CD4-positive, alpha-beta T cell treated with Interleukin-1 beta for 1 hour (primary cell): ENCODE measurements around the gene RPIA.

ENCODE experiments used
- DNase-seq, 2 donors: peaks; one replicate each; pipeline ENCODE4 v3.0.0-alpha.2; 2020 to 2022

Gene RPIA

DNA sequence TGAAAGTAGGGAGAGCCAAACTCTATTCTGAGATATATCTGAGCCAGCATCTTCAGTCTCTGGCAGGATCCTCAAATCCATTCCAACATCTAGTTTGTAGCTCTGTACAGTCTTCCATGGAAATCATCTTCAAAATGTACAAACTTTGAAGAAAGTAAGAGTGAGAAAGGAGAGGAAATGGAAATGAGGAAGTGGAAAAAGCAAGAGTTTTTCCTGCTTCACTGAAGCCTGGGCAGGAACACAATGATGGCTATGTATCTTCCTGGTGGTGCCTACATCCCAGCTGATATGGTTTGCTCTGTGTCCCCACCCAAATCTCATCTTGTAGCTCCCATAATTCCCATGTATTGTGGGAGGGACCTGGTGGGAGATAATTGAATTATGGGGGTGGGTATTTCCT is 4.1 kb upstream of the RPIA start:
- no peak for DNase-seq

DNA sequence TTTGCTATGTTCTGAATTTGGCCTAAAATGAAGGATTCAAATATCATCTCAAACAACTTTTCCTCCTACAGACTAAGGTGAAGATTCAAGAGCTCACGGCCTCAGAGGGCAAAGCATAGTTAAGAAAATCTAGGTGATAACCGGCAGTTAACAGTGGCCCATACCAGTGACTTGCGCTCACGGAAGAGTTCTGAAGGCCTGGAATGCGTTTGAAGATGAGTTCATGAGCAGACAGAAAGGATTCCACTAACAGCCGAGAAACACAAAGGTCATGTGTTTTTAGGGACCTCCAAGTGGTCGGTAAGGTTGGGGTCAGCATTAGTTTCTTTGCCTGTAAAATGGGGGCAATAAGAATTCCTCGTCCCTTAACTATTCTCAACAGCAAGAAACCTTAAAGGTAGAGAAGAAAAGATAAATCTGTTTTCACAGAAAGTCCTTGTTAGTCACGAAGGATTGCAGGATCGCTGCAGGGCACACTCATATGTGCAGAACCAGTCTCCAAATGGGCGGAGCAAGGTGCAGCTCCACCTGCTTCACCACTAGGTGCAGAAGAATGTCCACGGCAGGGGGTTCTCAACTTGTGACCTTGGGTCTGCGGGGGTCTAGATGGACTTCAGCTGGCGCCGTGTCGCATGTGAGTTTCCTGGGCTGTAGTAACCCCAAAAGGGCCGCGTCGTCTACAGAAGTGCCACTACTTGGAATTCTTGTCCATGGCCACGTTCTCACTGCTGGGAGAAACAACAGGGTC is 708 bp upstream of the RPIA start:
- DNase-seq, result peak; percentile 42 to 56

DNA sequence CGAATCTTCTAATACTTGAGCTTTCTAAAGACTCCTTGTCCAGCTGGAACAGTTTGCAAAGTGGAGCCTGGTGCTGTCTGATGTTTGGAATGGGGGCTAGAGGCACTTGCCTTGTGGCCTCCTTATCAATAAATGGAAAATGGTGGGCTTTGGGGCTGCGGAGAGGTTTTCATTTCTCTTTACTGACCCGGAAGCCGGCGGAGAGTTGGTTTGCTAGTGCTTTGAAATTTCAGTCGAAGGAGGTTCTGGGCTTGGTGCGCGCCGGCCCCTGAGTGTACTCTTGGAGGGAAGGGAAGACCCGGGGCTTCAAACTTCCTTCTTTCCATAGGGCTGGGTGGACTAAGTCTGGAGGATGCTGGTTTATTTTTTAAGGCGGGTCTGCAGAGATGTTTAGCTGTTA is 714 bp downstream of the RPIA start:
- DNase-seq, result peak; percentile 11 to 15

DNA sequence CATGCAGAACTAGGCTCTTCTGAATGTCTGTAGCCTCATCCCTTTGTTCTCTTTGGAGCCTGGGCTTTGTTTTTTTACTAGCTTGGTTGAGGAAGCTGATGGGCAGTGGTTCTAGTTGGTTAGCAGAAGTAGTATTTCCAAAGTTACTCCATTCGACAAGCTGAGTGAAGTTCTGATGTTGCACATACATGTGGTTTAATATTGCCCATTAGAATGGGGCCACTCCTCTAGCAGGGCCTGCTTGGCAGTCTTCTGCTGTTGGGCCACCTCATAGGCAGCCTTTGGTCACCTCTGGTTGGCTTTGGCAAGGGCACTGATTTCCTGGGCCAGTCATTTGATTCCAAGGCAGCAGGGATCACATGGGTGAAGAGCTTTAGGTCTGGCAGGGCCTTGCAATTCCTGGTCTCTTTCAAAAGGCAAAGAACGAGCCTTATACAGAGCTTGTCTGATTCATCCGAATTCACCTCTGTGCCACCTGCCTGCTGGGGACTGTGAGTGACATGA is 2.5 kb downstream of the RPIA start:
- no peak for DNase-seq

DNA sequence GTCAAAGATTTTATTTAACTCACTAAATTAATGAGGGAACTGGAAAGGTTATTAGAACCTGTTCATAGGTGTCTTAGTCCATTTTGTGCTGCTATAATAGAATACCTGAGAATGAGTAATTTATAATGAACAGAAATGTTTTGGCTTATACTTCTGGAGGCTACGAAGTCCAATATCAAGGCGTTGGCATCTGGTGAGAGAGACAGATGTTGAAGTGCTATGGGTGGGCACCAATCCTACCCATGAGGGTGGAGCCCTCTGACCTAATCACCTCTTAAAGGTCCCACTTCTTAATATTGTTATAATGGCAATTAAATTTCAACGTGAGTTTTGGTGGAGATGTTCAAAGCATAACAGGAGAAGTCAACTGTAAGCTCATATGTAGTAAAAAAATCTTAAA is 5.1 kb downstream of the RPIA start:
- DNase-seq, result no peak

DNA sequence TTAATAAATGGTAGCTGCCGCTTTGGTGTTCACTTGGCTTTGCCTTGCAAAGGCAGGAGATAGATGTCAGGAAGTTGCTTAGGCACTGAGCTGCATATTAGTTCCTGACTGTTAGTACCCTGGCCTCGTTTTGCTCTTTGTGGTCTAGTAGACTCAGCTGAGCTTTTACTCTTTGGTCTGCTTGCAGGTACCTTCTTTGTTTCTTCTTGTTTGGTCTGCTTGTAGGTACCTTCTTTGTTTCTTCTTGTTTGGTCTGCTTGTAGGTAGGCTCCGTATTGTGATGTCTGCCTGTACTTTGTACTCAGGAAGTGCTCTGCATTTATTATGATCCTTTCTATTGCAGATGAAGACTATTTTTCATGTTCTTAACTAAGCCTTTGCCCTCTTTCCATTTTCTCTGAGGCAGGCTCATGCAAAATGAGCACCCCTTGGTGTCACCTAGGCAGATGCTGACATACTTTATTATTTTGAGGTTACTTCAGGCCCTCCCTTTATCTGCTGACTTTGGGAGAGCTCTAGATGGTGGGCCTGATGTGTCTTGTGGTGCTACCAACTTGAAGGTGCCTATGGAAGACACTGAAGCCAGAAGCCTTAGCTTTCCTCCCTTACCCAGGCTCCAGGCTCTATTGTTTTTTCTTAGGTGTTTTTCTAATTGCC is 6.0 kb downstream of the RPIA start:
- DNase-seq, result no peak

DNA sequence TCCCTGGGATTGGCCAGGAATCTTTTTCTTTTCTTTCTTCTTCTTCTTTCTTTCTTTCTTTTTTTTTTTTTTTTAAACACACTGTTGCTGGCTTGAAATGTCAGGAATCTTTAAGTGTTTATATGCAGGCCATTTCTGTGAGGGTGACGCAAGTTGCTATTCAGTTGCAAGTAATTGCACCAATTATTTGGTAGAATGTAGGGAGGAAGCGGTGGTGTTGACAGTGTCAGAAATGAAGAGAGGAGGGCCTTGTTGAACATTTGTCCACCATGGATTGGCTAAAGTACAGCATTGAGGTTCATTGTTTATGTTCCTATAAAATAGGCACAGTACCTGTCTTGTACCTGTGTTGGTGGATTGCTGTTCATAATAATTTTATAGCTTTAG is 6.5 kb downstream of the RPIA start:
- no peak for DNase-seq

DNA sequence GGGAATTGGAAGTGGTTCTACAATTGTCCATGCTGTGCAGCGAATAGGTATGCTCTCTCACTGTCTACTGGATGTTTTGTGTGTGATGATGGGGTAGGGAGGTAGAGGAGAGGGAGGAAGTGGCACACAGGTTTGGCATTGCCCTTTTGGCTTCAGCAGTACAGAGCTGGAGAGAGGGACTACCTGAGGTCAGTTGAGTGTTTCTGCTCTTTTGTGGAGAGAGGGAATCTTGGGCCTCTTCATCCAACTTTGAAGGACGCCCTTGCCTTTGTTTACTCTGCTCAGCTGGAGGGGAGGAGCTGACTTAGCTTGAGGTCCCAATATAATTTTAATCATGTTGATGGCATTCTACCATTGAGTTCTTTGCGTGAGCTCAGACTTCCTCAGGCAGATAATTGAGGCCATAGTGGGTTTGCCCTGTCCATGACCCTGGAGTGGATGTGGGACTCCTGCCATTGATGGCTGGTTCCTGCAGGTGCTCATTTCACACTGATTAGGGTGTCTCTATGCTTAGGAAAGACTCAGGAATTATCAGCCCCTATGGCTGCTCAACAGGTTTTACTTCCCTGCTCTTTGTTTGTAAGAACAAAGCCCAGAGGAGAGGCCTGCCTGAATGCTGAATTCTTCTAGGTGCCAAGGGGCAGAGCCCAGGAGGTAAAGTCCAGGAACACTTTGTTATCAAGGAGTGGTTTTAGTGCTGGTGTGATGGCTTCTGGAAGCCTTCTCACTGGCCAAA is 7.2 kb downstream of the RPIA start:
- no peak for DNase-seq

DNA sequence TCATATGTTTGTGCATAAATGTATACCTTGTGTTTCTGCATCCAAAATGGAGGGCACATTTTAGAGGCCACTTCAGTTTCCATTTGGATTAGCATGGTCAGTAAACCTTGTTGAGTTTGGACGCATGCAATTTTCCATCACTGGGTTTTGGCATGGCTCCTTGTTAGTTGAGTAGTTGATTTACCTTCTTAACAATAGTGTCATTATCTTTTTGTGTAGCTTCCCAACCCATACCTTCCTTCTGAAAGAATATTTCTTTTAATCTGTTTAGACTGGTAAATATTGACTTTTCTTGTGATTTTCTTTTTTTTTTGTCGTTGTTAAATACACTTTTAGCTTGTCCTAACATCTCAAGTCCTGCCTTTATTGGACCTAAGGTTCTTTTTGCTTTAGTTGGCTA is 15.5 kb downstream of the RPIA start:
- no peak for DNase-seq

DNA sequence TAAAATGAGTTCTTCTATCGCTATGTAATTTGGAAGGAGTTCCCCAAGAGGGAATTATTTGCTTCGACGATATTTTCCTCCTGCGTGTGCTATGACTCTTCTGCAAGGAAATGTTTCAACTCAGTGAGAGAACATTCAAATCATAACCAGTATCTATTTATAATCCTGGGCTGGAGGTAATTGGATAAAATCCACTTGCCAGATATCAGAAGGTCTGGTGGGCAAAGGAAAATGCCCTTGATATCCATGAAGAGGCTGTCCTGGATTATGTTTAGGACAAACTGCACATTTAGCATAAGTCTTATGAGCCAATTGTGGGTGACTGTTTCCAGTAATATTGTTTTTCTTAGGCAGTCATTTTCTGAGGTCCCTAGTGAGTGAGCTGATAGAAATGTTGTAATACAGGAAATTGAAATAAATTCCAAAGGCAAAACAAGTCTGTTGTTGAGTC is 17.7 kb downstream of the RPIA start:
- no peak for DNase-seq

DNA sequence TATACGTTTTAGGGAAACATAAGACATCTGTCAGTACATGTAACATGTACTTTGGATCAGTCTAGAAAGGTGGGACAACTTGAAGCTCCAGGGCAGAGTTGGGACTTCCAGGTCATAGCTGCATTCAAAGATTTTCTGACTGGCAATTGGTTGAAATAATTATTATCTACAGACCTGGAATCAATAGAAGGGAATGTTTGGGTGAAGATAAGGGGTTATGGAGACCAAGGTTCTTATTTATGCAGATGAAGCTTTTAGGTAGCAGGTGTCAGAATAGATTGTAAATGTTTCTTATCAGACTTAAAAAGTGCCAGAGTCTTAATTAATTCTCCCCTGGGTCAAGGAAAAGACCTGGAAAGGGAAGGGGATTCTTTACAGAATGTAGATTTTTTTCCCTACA is 19.8 kb downstream of the RPIA start:
- DNase-seq, result no peak

DNA sequence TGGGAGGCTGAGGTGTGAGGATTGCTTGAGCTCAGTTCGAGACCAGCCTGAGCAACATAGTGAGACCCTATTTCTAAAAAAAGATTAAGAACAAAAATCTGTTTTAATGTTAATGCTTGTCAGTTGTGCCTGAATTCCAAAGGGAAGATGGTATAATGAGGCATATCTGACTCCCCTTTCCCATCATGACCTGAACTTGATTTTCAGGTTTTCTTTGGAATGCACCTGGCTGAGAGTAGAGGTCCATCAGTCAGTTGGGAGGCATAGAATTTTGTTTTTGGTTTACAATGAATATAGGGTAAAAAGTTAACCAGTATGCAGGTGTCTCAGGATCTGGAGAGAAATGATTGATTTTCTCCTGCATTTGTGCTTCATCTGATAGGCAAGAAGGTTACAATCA is 20.4 kb downstream of the RPIA start:
- DNase-seq, result no peak

DNA sequence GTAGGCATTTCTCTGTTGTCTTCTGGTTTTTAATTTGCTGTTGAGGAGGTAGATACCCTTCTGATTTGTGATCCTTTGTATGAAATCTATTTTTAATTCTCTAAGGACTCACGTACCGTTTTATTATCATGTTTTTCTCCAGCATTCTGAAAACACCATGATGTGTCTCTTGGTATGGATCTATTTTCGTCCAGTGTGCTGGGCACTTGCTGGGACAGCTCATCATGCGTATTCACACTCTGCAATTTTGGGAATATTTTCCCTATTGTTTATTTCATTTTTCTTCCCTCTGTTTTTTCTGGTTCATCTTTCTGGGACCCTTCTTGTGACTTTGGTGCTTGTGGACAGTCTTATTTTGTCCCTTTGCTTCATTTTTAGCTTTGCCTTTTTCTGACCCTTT is 21.9 kb downstream of the RPIA start:
- DNase-seq, result no peak

DNA sequence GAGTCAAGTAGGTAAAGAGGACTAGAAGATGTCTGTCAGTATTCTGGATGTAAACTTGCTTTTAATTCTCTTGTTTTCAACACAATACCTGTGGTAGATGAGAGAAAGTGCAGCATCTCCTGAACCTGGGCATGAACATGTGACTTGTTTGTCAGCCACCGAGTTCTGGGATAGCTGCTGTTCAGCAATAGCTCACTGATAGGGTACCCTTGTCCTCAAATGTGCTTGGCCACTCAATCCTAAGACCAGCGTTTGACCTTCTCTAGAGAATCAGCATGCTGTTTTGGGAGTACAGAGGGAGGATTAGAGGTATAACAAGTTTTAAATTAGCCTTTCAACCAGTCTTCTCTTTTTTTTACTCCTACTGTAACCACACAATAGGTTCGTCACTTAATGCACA is 23.2 kb downstream of the RPIA start:
- no peak for DNase-seq

DNA sequence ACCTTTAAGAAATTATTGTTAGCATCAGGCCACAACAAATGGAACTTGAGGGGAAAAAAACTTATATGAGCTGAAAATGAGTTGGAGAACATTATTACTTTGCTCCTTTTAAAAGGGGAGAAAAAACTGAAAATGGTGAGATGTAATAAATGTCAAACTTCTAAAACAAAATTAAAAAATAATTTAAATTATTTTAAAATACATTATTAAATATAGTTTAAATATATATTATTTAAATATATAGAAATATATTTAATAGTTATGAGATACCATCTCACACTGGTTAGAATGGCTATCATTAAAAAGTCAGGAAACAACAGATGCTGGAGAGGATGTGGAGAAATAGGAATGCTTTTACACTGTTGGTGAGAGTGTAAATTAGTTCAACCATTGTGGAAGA is 28.9 kb downstream of the RPIA start:
- no peak for DNase-seq

DNA sequence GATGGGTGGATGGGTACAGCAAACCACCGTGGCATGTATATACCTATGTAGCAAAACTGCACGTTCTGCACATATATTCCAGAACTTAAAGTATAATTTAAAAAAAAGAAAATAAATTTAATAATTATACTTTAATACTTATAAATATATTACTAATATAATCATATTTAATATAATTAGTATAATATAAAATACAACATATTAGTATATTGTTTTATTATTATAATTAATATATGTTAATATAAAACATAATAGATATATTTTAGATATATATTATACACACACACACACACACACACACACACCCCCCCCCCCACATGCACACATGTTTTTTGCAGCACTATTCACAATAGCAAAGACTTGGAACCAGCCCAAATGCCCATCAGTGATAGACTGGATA is 29.8 kb downstream of the RPIA start:
- no peak for DNase-seq

DNA sequence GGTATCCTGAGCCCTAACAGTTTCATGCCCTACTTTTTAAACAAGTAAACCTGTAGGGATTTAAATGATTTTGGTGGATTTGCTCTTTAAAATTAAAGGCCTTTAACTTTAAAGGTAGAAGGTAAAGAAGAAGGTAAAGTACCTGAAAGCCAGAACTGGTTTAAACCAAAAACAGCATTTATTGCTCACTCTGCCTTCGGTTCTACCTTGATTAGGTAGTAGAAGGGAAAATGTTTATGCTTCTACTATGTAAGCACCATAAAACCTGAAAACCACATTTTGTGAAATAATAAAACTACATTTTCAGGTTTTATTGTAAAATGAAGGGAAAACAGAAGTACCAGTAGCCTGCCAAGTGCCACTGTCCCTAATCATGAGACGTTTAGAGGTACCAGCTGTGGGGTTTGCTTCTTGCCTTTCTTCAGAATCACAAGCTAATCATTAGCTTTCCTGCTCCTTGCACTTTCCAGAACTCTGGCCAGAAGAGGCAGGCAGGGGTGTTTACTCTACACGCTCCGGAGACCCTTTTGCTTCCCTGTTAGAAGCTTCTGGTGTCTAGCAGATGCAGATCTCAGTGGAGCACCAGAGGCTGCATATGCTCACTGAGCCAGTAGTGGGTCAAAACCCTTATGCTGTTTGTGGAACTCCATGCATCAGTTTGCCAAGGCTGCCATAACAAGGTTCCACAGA is 33.3 kb downstream of the RPIA start:
- DNase-seq, result no peak

DNA sequence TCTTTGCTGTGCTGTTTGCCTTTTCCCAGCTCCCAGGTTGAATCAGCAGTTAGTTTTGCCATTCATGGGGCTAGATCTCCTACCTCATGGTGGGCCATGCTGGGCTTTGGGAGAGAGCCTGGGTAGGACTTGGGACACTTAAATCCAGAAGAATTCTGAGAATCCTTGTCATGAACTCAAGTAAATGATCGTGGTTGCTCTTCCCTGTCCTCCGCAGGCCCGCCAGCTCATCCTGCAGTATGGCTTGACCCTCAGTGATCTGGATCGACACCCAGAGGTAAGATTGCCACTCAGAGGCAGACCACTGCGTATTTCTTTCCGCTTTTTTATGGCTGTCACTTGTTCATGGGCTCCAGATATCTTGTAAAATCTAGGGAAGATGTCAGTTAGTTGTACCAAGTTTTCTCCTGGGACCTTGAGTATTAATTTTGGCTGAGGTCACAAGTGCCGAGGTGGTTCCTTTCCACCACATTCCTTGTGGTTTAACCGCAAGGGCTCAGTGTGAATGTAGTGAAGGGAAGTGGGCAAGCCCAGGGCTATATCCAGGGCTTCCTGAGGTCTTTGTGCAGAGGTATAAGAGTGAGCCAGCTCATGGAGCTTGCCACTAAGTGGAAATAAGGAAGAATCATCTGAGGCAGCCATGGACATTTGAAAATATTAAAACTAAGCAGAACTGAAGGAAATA is 37.7 kb downstream of the RPIA start:
- no peak for DNase-seq

DNA sequence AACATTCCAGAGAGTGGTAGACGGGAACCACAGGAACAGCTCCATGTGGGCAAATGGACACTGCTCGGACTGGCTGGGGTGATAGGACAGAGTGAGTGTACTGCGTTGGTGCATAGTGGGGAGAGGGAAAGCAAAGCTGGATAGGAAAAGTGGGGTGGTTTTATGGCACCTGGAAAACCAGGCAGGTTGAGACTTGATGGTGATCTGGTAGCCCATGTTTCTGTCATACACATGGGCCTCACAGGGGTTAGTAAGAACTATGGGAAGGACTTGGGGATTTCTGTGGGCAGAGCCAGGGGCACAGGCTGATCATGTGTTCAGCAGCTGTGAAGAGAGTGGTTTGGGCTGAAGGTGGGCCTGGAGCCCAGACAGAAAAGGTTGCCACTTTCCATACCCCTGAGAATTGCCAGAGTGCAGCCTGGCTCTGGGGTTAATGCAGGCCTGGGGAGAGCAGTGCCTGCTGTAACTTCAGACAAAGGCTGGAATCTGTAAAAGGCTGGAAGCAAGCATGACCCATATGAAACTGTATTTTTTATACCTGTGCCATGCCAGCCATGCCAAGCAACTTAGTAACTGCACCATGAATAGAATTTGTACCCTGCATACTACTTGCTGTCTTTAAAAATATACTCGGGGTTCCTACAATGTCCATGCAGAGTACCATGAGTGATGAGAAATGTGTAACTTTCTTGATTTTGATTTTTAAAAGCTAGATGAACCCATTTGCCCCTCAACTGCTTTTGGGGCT is 41.9 kb downstream of the RPIA start:
- DNase-seq, result no peak

DNA sequence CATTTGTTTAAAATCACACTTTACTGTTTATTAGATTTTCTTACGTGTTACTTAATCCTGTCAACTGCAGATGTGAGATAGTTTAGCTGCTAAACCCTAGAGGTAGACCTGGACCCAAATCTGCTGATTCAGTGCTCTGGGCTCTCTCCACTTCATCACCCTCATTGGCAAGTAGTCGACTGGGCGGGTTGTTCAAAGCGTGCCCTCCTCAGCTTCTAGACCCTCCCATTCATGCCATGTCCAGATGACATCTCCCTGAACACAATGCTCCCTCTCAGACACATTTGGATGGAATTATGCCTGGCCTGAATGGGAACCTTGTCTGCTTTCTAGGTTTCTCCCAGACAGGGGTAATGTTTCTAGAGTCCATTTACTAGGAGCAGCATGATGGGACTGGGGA is 43.7 kb downstream of the RPIA start:
- DNase-seq, result no peak

DNA sequence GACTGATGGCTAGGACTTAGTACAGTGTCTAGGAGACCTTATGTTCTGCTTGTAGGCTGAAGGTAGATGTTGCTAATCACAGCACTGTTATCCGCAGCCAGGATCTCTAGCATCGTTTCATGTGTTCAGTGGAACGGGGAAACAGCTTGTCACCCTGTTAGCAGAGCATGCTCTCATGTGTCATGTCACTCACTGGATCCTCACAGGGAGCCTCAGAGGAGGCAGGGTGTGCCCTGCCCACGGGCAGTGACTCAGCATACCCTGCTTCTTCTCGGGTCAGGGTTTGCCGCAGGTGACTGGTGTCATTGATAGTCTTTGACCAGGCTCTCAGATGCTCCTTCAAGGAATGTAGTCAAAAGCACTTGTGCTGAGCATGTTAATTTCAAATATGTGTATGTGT is 44.4 kb downstream of the RPIA start:
- no peak for DNase-seq

DNA sequence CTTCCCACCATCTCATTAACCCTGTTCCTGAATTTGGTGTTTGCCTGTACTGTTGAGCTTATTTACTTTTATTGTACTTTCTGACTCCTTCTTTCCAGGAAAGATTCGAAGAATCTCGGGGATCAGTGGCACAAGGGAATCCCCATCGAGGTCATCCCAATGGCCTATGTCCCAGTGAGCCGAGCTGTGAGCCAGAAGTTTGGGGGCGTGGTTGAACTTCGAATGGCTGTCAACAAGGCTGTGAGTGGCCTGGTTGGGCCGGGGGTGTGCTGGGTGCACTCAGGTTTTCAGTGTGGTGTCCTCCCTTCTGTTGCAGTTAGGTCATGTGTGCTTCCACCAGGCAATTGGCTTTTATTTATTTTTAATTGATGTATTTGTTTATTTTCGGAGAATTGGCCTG is 45.0 kb downstream of the RPIA start:
- DNase-seq, result no peak
